ENCODE data around the gene PIAS3.
A peak's percentile ranks its signal among the peaks of the same experiment; 100 is the strongest.

Gene PIAS3

GRCh38 chr1:145874646-145875045 lies 15.8 kb upstream of the PIAS3 start:
- DNase-seq, result peak in 1 of 2 donors; percentile 12
- no peaks in the 10 kb centered on the region for H3K9me3 ChIP-seq
- intact Hi-C loops (cut with DNase I; ENCODE audit: low total_unique reads), result no loop called here
- H3K4me1 ChIP-seq, result peaks cover 0 to 24% (median 7%) of the 10 kb centered on the region in 4 donors
- no peak overlapping the region for H3K4me3 ChIP-seq
- H3K27me3 ChIP-seq, result no peaks in the 10 kb centered on the region
- H3K27ac ChIP-seq, result no peak overlapping the region
- TF ChIP-seq CTCF (IDR thresholded peaks at IDR 0.05), result no peak
- no peaks in the 10 kb centered on the region for H3K36me3 ChIP-seq

- DNase-seq, result peak; percentile 80 to 86
- TF ChIP-seq CTCF (IDR thresholded peaks at IDR 0.05), result no peak
- Histone ChIP-seq H3K4me3 (peak overlapping the region; percentile 56 to 61), H3K36me3 (peaks cover 0 to 7% (median 0%) of the 10 kb centered on the region in 3 donors), H3K4me1 (peaks cover 0 to 24% (median 7%) of the 10 kb centered on the region in 4 donors), H3K9me3 (no peaks in the 10 kb centered on the region), H3K27ac (peak overlapping the region; percentile 82 to 85), H3K27me3 (no peaks in the 10 kb centered on the region)
- intact Hi-C loops (cut with DNase I; ENCODE audit: low total_unique reads), result no loop called here
These were observed 13.4 kb upstream of the PIAS3 start for GRCh38 chr1:145871994-145872924.

DNA sequence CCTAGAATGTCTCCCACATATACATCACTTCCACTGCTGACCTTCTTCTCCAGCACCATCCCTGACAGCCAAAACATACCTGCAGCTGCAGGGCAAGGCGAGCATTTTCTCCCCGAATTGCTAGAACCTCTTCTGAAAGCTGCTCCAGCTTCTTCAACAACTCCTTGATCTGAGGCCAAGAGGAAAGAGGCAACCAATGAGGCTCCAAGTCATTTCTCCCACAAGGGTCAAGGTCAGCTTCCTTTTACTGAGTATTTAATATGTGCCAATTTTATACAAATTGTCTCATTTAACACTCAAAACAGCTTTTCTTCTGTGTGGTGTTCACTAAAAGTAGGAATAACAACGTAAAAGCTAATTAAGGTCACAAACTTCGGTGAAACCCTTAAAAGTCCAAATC lies 9.4 kb upstream of the PIAS3 start:
- no peaks in the 10 kb centered on the region for H3K27me3 ChIP-seq
- peaks cover 0 to 24% (median 6%) of the 10 kb centered on the region in 4 donors for H3K4me1 ChIP-seq
- H3K9me3 ChIP-seq, result no peaks in the 10 kb centered on the region
- no peak overlapping the region for H3K27ac ChIP-seq
- H3K36me3 ChIP-seq, result peaks cover 0 to 32% (median 6%) of the 10 kb centered on the region in 3 donors
- DNase-seq, result peak in 1 of 2 donors; percentile 24
- no peak for TF ChIP-seq CTCF (IDR thresholded peaks at IDR 0.05)
- intact Hi-C loops (cut with DNase I; ENCODE audit: low total_unique reads), result no loop called here
- H3K4me3 ChIP-seq, result no peak overlapping the region

DNA sequence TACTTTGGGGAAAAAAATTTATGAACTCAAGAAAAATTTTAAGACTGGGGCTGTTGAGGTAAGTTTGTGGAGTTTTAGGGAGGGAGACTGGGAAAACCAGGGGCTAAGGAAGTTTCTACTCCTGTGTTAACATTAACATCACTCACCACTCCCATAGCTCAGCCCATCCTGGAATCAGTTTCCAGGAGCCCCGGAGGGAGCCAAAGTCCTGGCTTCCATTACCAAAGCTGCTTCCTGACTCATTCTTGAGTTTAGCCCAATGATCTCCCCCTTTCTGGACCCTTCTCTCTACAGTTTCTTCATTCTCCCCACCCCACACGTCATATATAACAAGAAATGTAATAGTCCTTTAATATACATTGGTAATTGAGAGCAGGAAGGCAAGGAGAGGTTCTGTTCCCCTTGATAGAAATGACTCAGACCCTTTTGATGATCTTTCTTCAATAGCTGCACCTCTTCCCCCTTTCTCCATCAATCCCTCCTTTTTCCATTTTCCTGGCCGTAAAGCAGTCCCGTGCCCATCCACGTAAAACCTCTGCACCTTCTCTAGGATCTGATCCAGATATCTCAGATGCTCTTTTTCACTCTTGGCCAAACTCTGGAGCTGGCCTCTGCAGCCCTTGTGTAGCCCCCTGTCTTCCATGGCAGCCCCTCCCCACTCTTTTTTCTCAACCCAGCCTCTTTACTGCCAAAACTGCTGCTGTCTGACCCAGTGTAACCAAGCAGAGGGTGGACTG lies 4.6 kb upstream of the PIAS3 start:
- Histone ChIP-seq H3K4me1 (peaks cover 0 to 6% (median 4%) of the 10 kb centered on the region in 4 donors), H3K4me3 (no peak overlapping the region), H3K9me3 (no peaks in the 10 kb centered on the region), H3K27ac (no peak overlapping the region), H3K36me3 (peaks cover 0 to 32% (median 6%) of the 10 kb centered on the region in 3 donors), H3K27me3 (no peaks in the 10 kb centered on the region)
- intact Hi-C loops (cut with DNase I; ENCODE audit: low total_unique reads), result no loop called here
- DNase-seq, result peak in 1 of 2 donors; percentile 29
- TF ChIP-seq CTCF (IDR thresholded peaks at IDR 0.05), result no peak

DNA sequence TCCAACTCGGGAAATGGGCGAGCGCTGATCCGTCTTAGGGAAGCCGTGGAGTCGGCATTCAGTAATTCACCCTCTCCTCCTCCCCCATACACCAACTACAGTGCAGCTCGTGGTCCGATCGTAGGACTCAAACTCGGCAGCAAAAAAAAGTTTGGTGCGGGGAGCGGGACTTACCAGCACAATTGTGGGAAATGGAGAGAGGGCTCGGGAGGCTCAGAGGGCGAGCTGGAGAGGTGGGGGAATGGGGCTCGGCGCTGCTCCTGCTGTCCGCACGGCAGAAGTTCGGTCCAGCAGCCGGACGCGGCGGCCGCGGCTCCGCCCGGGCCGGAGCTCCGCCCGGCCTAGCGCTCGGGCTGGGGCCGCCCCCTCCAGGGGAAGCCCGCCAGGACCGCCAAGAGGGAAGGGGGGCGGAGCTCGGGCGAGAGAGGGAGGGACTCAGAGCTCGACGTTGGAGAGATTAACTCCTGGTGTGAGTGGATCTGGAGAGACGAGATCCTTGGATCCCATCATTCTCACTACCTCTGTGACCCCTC lies 676 bp upstream of the PIAS3 start:
- DNase-seq, result peak; percentile 93 to 96
- Histone ChIP-seq H3K4me3 (peak overlapping the region; percentile 63 to 87), H3K9me3 (no peaks in the 10 kb centered on the region), H3K4me1 (peaks cover 0 to 22% (median 15%) of the 10 kb centered on the region in 4 donors), H3K27ac (peak overlapping the region; percentile 89 to 95), H3K27me3 (no peaks in the 10 kb centered on the region), H3K36me3 (peaks cover 19 to 30% (median 22%) of the 10 kb centered on the region in 3 donors)
- intact Hi-C loops (cut with DNase I; ENCODE audit: low total_unique reads), result no loop called here
- peak; percentile 18 to 42 for TF ChIP-seq CTCF (IDR thresholded peaks at IDR 0.05)

All from tibial artery (tissue), 4 donors.